Panc1 (cell line): ENCODE measurements around the gene FMC1.

Experiments used
- POLR2AphosphoS5 ChIP-seq: IDR thresholded peaks from 2 replicates; pipeline ENCODE4 v1.6.1; 2012; ENCODE audit warnings: mild to moderate bottlenecking, low read depth, low read length, moderate library complexity
- SIN3A ChIP-seq: IDR thresholded peaks from 2 replicates; pipeline ENCODE4 v1.6.1; 2012; ENCODE audit warnings: low read depth, mild to moderate bottlenecking, low read length, moderate library complexity, borderline replicate concordance; ENCODE audit not compliant: insufficient read depth
- TCF7L2 ChIP-seq: IDR thresholded peaks from 2 replicates; pipeline ENCODE4 v1.6.1; 2011; ENCODE audit warnings: mild to moderate bottlenecking, low read depth, low read length, inconsistent platforms
- TF ChIP-seq, protein P1 (sequence below): fragments of 450-650 bp; IDR thresholded peaks from 2 replicates; pipeline ENCODE4 v1.5.1; 2017; ENCODE audit warnings: mild to moderate bottlenecking
- TF ChIP-seq, protein P2 (sequence below), 2 experiments: IDR thresholded peaks; 2 replicates each; pipeline ENCODE4 v1.6.1; 2011 to 2012; ENCODE audit warnings: low read depth in 2 of 2, control low read depth in 1 of 2, low read length in 1 of 2, mild to moderate bottlenecking in 1 of 2, moderate library complexity in 1 of 2; ENCODE audit not compliant: insufficient read depth in 1 of 2

DNA sequence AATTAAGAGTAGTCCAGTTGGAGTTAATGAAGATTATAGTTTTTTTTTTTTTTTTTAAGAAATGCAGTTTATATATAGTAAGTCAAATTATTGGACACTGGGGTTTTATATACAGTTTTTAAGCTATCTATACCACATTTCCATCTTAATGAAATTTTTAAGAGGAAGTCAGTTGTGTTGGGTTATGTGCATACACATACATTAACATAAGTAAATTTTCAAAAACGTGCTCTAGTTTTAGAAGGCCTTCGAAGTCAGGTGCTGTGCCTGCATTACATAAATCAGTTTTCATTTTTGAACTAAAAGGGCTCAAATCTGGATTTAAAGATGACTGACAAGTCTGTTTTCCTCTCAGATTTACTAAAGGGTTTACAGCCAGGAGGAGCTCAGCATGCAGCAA, 47.6 kb upstream of the FMC1 start:
- TF ChIP-seq, protein P1, sequence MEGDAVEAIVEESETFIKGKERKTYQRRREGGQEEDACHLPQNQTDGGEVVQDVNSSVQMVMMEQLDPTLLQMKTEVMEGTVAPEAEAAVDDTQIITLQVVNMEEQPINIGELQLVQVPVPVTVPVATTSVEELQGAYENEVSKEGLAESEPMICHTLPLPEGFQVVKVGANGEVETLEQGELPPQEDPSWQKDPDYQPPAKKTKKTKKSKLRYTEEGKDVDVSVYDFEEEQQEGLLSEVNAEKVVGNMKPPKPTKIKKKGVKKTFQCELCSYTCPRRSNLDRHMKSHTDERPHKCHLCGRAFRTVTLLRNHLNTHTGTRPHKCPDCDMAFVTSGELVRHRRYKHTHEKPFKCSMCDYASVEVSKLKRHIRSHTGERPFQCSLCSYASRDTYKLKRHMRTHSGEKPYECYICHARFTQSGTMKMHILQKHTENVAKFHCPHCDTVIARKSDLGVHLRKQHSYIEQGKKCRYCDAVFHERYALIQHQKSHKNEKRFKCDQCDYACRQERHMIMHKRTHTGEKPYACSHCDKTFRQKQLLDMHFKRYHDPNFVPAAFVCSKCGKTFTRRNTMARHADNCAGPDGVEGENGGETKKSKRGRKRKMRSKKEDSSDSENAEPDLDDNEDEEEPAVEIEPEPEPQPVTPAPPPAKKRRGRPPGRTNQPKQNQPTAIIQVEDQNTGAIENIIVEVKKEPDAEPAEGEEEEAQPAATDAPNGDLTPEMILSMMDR: no peak
- TF ChIP-seq POLR2AphosphoS5 (no peak), TCF7L2 (no peak), SIN3A (no peak)
- TF ChIP-seq, protein P2, sequence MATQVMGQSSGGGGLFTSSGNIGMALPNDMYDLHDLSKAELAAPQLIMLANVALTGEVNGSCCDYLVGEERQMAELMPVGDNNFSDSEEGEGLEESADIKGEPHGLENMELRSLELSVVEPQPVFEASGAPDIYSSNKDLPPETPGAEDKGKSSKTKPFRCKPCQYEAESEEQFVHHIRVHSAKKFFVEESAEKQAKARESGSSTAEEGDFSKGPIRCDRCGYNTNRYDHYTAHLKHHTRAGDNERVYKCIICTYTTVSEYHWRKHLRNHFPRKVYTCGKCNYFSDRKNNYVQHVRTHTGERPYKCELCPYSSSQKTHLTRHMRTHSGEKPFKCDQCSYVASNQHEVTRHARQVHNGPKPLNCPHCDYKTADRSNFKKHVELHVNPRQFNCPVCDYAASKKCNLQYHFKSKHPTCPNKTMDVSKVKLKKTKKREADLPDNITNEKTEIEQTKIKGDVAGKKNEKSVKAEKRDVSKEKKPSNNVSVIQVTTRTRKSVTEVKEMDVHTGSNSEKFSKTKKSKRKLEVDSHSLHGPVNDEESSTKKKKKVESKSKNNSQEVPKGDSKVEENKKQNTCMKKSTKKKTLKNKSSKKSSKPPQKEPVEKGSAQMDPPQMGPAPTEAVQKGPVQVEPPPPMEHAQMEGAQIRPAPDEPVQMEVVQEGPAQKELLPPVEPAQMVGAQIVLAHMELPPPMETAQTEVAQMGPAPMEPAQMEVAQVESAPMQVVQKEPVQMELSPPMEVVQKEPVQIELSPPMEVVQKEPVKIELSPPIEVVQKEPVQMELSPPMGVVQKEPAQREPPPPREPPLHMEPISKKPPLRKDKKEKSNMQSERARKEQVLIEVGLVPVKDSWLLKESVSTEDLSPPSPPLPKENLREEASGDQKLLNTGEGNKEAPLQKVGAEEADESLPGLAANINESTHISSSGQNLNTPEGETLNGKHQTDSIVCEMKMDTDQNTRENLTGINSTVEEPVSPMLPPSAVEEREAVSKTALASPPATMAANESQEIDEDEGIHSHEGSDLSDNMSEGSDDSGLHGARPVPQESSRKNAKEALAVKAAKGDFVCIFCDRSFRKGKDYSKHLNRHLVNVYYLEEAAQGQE (IDR thresholded peaks at IDR 0.05; ENCODE audit: insufficient read depth in 1 of 2, low read depth in 2 of 2, low read length in 1 of 2): no peak
